Measurements from ENCODE around the gene PAN2. TPM values are rescaled to one million over a fixed set of nuclear protein-coding genes. Genes with fewer than 3 reads are reported as not detected.

The PAN2 gene
- total RNA-seq, 1 experiment from 2014 or later = 53.5 TPM

DNA sequence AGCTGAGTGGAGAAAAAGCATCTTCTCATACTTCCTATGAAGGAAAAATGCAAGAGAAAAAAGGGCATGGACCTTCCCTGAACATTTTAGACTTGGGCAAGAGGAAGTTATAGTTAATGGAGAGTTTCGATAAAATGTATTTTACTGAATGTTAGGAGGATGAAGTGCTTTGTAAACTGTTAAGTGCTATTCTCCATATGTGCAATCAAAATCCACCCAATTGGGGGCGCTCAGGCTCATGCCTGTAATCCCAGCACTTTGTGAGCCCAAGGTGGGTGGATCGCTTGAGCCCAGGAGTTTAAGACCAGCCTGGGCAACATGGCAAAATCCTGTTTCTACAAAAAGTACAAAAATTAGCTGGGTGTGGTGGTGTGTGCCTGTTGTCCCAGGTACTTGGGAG is 16.1 kb downstream of the PAN2 start:
- CTCF ChIA-PET = no interaction called here
- Mint-ChIP-seq H3K27me3 (ENCODE audit: unreplicated experiment) (no peaks in the 10 kb centered on the region), H3K9me3 (ENCODE audit: low read depth, unreplicated experiment) (no peaks in the 10 kb centered on the region), H3K27ac (ENCODE audit: unreplicated experiment) (no peak overlapping the region), H3K36me3 (ENCODE audit: insufficient read depth, unreplicated experiment) (peaks cover 35% of the 10 kb centered on the region), H3K4me3 (ENCODE audit: low read depth, unreplicated experiment) (no peak overlapping the region), H3K4me1 (ENCODE audit: low read depth, unreplicated experiment) (no peaks in the 10 kb centered on the region)
- DNase-seq = no peak
- no TSS peak for BruUV-seq (replicated peaks)
- intact Hi-C loops (cut with micrococcal nuclease; ENCODE audit: unreplicated experiment) = no loop called here
- TF ChIP-seq, protein P1, sequence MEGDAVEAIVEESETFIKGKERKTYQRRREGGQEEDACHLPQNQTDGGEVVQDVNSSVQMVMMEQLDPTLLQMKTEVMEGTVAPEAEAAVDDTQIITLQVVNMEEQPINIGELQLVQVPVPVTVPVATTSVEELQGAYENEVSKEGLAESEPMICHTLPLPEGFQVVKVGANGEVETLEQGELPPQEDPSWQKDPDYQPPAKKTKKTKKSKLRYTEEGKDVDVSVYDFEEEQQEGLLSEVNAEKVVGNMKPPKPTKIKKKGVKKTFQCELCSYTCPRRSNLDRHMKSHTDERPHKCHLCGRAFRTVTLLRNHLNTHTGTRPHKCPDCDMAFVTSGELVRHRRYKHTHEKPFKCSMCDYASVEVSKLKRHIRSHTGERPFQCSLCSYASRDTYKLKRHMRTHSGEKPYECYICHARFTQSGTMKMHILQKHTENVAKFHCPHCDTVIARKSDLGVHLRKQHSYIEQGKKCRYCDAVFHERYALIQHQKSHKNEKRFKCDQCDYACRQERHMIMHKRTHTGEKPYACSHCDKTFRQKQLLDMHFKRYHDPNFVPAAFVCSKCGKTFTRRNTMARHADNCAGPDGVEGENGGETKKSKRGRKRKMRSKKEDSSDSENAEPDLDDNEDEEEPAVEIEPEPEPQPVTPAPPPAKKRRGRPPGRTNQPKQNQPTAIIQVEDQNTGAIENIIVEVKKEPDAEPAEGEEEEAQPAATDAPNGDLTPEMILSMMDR (IDR thresholded peaks at IDR 0.05; ENCODE audit: unreplicated experiment) = no peak

DNA sequence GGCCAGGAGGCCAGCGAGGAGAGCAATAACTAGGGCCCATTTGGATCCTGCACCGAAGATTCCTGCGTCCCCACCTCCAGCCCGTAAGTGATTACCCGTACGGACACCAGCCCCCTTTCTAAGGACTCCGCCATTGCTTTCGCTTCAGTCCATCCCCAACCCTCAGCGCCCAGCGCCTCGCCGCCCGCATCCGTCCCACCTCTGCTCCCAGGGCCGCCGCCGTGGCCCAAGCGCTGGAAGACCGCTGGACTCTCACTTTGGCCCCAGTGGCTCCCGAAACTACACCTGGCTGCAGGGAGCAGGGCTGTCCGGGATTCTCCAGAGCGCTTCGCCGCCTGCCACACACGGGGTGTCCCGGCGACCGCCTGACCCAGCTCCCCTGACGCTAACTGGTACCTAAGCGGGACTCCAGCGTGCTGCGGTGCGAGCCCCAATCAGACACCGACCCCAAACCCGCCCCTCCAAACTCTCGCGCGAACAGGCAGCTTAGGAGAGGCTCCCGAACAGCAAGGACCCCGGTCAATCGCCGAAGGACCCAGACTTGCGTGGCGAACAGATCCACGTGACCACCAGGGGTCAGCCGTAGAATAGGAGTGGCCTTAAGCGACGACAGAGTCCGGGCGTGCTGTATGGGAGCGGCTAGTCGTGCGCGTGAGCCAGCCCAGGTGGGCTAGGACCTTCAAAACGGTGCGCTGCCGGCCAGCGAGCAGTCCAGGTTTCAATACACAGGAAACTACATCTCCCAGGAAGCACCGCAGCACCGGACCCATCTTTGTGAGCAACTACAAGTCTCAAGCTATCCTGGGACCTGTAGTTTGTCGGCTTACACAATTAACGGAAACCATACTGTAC is 18.0 kb downstream of the PAN2 start, which contains the start of gene CNPY2:
TSS of gene CNPY2 (minus strand) at position 367 of the 852 bp plus-strand sequence. CDS start 771 bp downstream, outside the sequence.
- TF ChIP-seq, protein P1 (IDR thresholded peaks at IDR 0.05; ENCODE audit: unreplicated experiment) = no peak
- peak within 1 kb of the TSS; percentile 100 for H3K4me3 Mint-ChIP-seq (ENCODE audit: low read depth, unreplicated experiment)
- CTCF ChIA-PET = interaction anchor here (0.6 to 2.2 kb wide), 8 partner anchors 11 to 572 kb away, joined by 3 to 22 read pairs (median 4); partner anchors contain the start of genes PAN2, RNF41 and STAT2
- no peaks in the 10 kb centered on the region for H3K4me1 Mint-ChIP-seq (ENCODE audit: low read depth, unreplicated experiment)
- H3K9me3 Mint-ChIP-seq (ENCODE audit: low read depth, unreplicated experiment) = no peaks in the 10 kb centered on the region
- BruUV-seq (replicated peaks) = no TSS peak
- peak within 1 kb of the TSS; percentile 99 for H3K27ac Mint-ChIP-seq (ENCODE audit: unreplicated experiment)
- peaks cover 51% of the 10 kb centered on the region for H3K36me3 Mint-ChIP-seq (ENCODE audit: insufficient read depth, unreplicated experiment)
- intact Hi-C loops (cut with micrococcal nuclease; ENCODE audit: unreplicated experiment) = loop anchor here (1.0 kb wide), 2 partner anchors 17 to 148 kb away; partner anchors contain the start of gene PAN2
- peak; percentile 98 for DNase-seq
- H3K27me3 Mint-ChIP-seq (ENCODE audit: unreplicated experiment) = no peaks in the 10 kb centered on the region

DNA sequence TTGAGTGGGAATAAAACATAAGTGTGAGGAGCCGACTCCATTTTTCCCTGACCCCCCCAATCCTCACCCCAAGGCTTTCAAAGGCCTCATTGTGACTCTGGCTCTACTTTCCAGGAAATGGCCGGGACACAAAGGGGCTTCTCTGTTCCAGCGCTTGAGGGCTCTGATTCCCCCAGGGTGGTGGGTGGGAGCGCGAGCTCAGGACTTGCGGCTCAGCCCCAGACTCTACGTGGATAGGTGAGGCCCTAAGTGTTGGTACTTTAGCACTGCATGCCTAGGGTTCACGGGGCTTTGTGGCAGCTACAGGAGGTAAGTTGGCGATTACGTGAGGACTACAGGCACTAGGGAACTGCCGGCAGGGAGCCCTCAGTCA is 18.6 kb downstream of the PAN2 start:
- peak overlapping the region; percentile 99 for H3K27ac Mint-ChIP-seq (ENCODE audit: unreplicated experiment)
- no peaks in the 10 kb centered on the region for H3K9me3 Mint-ChIP-seq (ENCODE audit: low read depth, unreplicated experiment)
- peak overlapping the region; percentile 100 for H3K4me3 Mint-ChIP-seq (ENCODE audit: low read depth, unreplicated experiment)
- peaks cover 57% of the 10 kb centered on the region for H3K36me3 Mint-ChIP-seq (ENCODE audit: insufficient read depth, unreplicated experiment)
- DNase-seq = no peak
- CTCF ChIA-PET = interaction anchor here (1.0 to 2.2 kb wide), 6 partner anchors 11 to 149 kb away, joined by 3 to 22 read pairs (median 8); partner anchors contain the start of genes PAN2, RNF41 and STAT2
- TF ChIP-seq, protein P1 (IDR thresholded peaks at IDR 0.05; ENCODE audit: unreplicated experiment) = no peak
- no peaks in the 10 kb centered on the region for H3K27me3 Mint-ChIP-seq (ENCODE audit: unreplicated experiment)
- H3K4me1 Mint-ChIP-seq (ENCODE audit: low read depth, unreplicated experiment) = no peaks in the 10 kb centered on the region
- intact Hi-C loops (cut with micrococcal nuclease; ENCODE audit: unreplicated experiment) = no loop called here
- TSS peak; percentile 74 for BruUV-seq (replicated peaks)

DNA sequence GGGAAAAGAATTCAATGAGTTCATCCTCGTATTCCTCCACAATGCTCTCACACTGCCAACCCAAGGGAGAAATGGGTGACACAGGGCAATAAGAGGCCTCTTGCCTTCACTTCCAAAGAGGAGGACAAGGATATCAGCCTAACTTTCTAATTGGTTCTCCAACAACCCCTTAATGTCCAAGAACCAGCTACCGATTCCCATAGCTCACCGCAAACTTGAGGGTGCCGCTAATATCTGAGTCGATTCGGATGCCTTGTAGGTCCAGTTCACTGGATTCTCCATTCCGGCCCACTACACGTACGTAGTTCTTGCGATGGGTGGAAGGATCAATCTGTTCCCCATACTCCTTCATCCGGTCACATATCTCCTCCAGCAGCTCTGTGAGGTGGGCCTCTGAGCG is 22.8 kb downstream of the PAN2 start:
- no peak overlapping the region for H3K27ac Mint-ChIP-seq (ENCODE audit: unreplicated experiment)
- TF ChIP-seq, protein P1 (IDR thresholded peaks at IDR 0.05; ENCODE audit: unreplicated experiment) = no peak
- no peaks in the 10 kb centered on the region for H3K4me1 Mint-ChIP-seq (ENCODE audit: low read depth, unreplicated experiment)
- no peak for DNase-seq
- no peaks in the 10 kb centered on the region for H3K9me3 Mint-ChIP-seq (ENCODE audit: low read depth, unreplicated experiment)
- no TSS peak for BruUV-seq (replicated peaks)
- no peak overlapping the region for H3K4me3 Mint-ChIP-seq (ENCODE audit: low read depth, unreplicated experiment)
- intact Hi-C loops (cut with micrococcal nuclease; ENCODE audit: unreplicated experiment) = no loop called here
- CTCF ChIA-PET = no interaction called here
- peaks cover 82% of the 10 kb centered on the region for H3K36me3 Mint-ChIP-seq (ENCODE audit: insufficient read depth, unreplicated experiment)
- H3K27me3 Mint-ChIP-seq (ENCODE audit: unreplicated experiment) = no peaks in the 10 kb centered on the region
